HFFc6 (cell line): ENCODE data around the gene OR52B4. TPM values are rescaled to one million over a fixed set of nuclear protein-coding genes. Genes with fewer than 3 reads are reported as not detected.

Experiments
- total RNA-seq, 6 experiments: library from RNA; stranded (reverse); fragmentation: NEBNext Ultra II Directional; extraction: Animal tissue kit (Norgen Biotek cat#: 25700); gene quantifications; 2 replicates in 1 of 6; 3 replicates in 5 of 6; pipeline ENCODE4 v1.2.3, GENCODE V29; 2021

Gene OR52B4
- total RNA-seq, 6 experiments from 2014 or later: not detected

Other genes starting within 250 kb of the OR52B4 start
- gene TRIM21, start 25.3 kb upstream of the OR52B4 start, total RNA-seq: 10 to 100 TPM; 11.1 to 23.1 (median 18.9) TPM
- not detected for gene OR52K2, start 80.9 kb upstream of the OR52B4 start, total RNA-seq
- not detected for gene OR52K1, start 114.3 kb upstream of the OR52B4 start, total RNA-seq
- not detected for gene OR52M1, start 176.8 kb upstream of the OR52B4 start, total RNA-seq
- gene OR52I2, start 213.4 kb upstream of the OR52B4 start, total RNA-seq: not detected
- not detected for gene OR52I1, start 225.7 kb upstream of the OR52B4 start, total RNA-seq
- 1 to 10 TPM; 6.4 to 10.0 (median 8.6) TPM for gene TRIM68, start 239.8 kb upstream of the OR52B4 start, total RNA-seq